Measurements from ENCODE around the gene OR5B3.
"Not testable (repeated sequence)": the region's sequence is repeated elsewhere in the genome, so short reads cannot be mapped to it uniquely, and the experiment has no call there.

OR5B3 gene

GRCh38 chr11:58406774-58407173, at the start of gene OR5B3:
OR5B3 (minus strand) TSS chr11:58406874; CDS start chr11:58403409, 3,465 bp downstream.
- no peak for DNase-seq

- no peak for DNase-seq
Measured at GRCh38 chr11:58451585-58451984, 44.9 kb upstream of the OR5B3 start.

DNA sequence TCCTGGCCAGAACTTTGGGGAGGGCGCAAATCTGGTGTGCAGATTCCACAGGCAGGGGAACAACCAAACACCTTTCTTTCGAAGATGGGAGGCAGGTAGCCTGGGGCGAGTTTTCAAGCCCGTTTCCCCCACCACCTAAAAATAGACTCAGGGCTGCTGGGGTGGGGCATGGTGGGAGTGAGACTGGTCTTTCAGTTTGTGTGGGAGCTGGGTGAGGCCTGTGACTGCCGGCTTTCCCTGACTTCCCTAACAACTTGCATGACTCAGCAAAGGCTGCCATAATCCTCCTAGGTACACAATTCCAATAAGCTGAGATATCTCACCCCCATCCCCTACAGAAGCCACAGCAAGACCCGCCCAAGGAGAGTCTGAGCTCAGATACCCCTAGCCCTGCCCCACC, 39.6 kb upstream of the OR5B3 start:
- DNase-seq: no peak

DNA sequence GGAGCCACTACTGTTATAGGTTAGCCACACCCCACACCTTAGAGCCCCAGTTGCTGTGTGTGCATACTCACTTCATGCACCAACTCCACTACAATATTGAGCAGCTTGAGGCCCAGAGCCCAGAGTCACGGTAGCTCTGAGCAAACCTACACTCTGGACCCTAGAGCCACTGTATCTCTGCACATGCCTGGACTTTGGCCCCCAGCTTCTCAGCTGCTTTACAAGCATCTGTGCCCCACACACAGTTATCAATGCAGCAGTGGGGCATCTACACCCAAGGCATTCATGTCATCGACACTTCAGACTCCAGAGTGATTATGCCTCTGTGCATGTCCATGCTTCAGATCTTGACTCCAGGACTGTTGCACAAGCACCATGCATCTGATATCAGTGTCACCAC, 37.6 kb upstream of the OR5B3 start:
- DNase-seq: no peak

- DNase-seq: no peak
Measured at GRCh38 chr11:58442136-58442535, 35.5 kb upstream of the OR5B3 start, which contains the start of gene OR5B12. OR5B12 (minus strand) TSS chr11:58442236; CDS start chr11:58440151, 2,085 bp downstream.

- DNase-seq: no peak
Measured at GRCh38 chr11:58438486-58438885, 31.8 kb upstream of the OR5B3 start.

DNA sequence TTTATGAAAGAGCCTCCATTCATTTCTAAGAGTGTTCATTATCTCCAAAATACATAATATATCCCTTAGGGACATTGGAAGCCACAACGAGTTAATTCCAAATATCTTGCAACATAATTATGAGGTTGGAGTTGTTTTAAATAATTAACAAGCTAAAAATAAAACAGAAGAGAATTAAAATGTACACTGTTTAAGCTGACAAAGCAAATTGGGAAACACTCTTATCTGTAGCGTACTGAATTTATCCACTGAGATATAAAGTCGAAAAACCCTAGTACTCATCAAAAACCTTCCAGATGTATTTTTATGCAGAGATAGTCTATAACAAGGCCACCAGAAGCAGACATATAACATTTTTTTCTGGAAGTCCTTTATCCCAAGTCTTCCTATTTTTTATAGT, 27.5 kb upstream of the OR5B3 start:
- DNase-seq: no peak

DNA sequence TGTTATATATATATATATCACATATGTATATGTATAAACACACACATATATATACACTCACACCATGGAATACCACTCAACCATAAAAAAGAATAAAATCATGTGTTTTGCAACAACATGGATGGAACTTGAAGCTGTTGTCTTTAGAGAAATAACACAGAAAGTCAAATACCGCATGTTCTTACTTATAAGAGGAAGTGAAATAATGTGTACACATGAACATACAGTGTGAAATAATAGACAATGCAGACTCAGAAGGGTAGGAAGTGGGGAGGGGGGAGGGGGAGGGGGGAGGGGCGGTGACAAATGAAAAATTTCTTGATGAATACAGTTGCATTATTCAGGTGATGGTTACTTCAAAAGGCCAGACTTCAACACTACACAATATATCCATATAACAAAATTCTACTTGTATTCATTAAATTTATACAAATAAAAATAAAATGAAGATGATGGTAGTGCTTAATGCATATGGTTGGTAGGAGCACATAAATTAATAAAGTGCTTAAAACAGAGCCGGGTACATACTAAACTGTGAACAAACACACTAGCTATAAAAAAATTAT, 27.0 kb upstream of the OR5B3 start:
- DNase-seq: no peak

DNA sequence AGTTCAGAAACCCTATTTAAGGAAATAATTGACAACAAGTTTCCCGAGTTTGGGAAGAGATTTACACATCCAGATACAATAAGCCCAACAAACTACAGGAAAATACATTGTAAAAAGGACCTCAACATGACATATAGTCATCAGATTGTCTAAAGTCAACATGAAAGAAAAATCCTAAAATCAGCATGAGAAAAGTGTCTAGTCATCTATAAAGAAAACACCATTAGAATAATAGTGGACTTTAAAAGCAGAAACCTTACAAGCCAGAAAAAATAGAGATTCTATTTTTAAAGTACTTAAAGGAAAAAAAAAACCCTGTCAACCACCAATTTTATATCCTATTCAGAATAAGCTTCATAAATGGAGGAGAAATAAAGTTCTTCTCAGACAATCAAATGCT, 22.6 kb upstream of the OR5B3 start:
- DNase-seq: no peak

GRCh38 chr11:58428021-58428420, 21.3 kb upstream of the OR5B3 start, which contains the start of gene OR5B2:
OR5B2 (minus strand) TSS chr11:58428121; CDS start chr11:58423261, 4,860 bp downstream.
- DNase-seq: no peak

DNA sequence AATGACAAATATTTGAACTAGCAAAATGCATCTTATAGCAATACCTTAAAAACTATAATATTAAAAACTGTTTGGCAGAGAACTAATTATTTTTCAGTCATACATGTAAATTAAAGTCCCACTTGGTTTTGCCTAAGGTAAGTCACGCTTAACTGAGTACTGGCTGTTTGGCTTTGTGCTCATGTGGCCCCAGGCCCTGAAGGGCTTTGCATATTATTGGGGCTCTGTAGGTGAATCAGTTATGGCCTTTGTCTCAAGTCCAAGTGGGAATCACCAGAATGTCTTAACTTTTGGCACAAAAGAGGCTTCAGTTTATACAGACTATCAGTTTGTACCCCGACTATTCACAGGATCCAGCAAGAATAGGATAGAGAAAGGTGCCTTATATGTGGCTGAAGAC, 7.1 kb downstream of the OR5B3 start:
- DNase-seq: not testable (repeated sequence)

- DNase-seq: no peak
Measured at GRCh38 chr11:58395581-58395980, 11.1 kb downstream of the OR5B3 start.

- no peak for DNase-seq
Measured at GRCh38 chr11:58394195-58394594, 12.5 kb downstream of the OR5B3 start.

GRCh38 chr11:58392746-58393145, 13.9 kb downstream of the OR5B3 start:
- DNase-seq: no peak

DNA sequence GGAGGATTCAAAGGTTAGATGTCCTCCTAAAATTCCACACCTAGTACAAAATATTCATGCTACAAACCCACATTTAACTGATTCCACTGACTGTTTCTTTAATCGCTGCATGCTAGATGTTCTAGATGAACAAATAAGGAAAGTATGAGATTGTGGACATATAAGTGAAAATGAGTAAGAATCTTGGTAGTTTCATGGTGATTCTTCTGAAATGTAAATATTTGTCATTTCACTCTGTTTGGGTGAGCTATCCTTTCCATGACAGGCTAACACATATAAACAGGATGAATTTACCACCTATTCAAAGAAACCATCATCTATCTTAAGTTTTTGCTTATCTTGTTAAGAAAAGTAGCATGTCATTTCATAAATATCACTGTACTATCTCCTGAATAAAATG, 14.8 kb downstream of the OR5B3 start:
- DNase-seq: no peak

DNA sequence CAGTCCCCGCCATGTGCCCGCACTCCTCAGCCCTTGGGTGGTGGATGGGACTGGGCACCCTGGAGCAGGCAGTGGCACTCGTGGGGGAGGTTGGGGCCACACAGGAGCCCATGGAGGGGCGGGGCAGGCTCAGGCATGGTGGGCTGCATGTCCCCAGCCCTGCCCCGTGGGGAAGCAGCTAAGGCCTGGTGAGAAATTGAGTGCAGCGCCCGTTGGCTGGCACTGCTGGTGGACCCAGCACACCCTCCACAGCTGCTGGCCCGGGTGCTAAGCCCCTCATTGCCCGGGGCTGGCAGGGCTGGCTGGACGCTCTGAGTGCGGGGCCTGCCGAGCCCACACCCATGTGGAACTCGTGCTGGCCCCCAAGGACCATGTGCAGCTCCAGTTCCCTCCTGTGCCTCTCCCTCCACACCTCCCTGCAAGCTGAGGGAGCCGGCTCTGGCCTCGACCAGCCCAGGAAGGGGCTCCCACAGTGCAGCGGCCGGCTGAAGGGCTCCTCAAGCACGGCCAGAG, 16.1 kb downstream of the OR5B3 start:
- DNase-seq: no peak

DNA sequence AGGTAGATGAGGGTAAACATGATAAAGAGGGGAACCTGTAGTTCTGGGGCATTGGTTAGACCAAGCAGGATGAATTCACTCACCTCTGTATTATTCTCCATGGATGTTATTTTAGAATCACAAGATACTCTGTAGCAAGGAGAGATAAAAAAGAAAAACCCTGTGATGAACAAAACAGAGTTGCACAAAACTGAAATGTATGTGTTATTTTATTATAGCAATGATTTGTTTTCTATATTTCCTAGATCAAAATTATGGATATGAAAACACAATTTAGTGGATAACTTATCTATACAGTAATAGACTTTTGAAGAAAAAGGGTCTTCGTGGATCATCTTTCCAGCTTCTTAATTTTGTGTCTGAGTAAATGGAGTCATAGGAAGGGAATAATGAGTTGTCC, 47.7 kb downstream of the OR5B3 start, which contains the start of gene OR5B17:
TSS of gene OR5B17 (minus strand) at position 101 of the 400 bp plus-strand sequence. CDS start at position 101, 0 bp downstream.
- DNase-seq: no peak

DNA sequence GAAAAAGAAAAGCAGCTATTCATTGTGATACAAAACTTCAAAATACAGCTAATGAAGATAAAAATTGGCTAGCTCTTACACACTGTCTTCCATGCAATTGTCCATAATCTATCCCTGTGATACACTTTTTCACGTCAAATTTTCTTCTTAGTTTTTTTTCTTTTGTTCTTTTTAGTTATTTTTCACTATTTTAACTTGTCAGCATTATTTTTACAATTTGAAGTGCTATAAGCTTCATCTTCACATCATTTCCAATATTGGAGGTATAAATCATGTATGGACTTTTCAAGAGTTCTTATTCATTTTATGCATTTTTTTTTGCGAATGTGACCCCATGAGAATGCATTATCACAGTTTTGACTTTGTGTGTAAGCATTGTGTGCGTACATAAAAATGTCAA, 51.9 kb downstream of the OR5B3 start:
- DNase-seq: no peak

All from GOT3 (cell line).